Lung (tissue), 12 donors: ENCODE measurements around the gene PTGES3. TPM values are rescaled to one million over a fixed set of nuclear protein-coding genes. Genes with fewer than 3 reads are reported as not detected.

Experiments used
- ATAC-seq: fragments of 200-7000 bp; cut with Tn5 transposase; one replicate; pipeline ENCODE4 v1.9.1; 2020; ENCODE audit warnings: moderate number of reproducible peaks; ENCODE audit not compliant: insufficient read depth, low FRiP score
- DNase-seq, 3 donors: peaks; one replicate each; pipeline ENCODE4 v3.0.0-alpha.2; 2013 to 2017
- H3K27ac ChIP-seq, 2 donors: one replicate each; pipeline ENCODE4 v1.5.1; 2013; ENCODE audit warnings: mild to moderate bottlenecking in 2 of 2, moderate library complexity in 2 of 2, control low read depth in 1 of 2, inconsistent platforms in 1 of 2, low read depth in 1 of 2, low read length in 1 of 2
- H3K27me3 ChIP-seq, 3 donors: one replicate each; pipeline ENCODE4 v1.5.1; 2013; ENCODE audit warnings: low read length in 2 of 3; ENCODE audit not compliant: control insufficient read depth in 3 of 3, insufficient read depth in 3 of 3
- H3K36me3 ChIP-seq, 4 donors: one replicate each; pipeline ENCODE4 v1.5.1; 2013; ENCODE audit warnings: low read length in 4 of 4, mild to moderate bottlenecking in 1 of 4, moderate library complexity in 1 of 4; ENCODE audit not compliant: control insufficient read depth in 4 of 4, insufficient read depth in 4 of 4
- H3K4me1 ChIP-seq, 5 donors: one replicate each; pipeline ENCODE4 v1.5.1; 2013; ENCODE audit warnings: low read length in 5 of 5, mild to moderate bottlenecking in 2 of 5, moderate library complexity in 1 of 5; ENCODE audit not compliant: control insufficient read depth in 5 of 5, insufficient read depth in 5 of 5
- H3K4me3 ChIP-seq: one replicate; pipeline ENCODE4 v1.5.1; 2013; ENCODE audit warnings: mild to moderate bottlenecking, control low read depth, moderate library complexity
- H3K9ac ChIP-seq, 2 donors: one replicate each; pipeline ENCODE4 v1.5.1; 2013; ENCODE audit warnings: low read length in 2 of 2, control low read depth in 1 of 2; ENCODE audit not compliant: insufficient read depth in 1 of 2
- H3K9me3 ChIP-seq, 4 donors: one replicate each; pipeline ENCODE4 v1.5.1; 2013; ENCODE audit warnings: low read length in 3 of 4, mild to moderate bottlenecking in 1 of 4, moderate library complexity in 1 of 4; ENCODE audit not compliant: control insufficient read depth in 4 of 4, insufficient read depth in 3 of 4
- CTCF ChIP-seq: IDR thresholded peaks from 2 replicates; pipeline ENCODE4 v1.5.1; 2012; ENCODE audit warnings: mild to moderate bottlenecking; ENCODE audit errors: control extremely low read depth, extremely low read depth
- WGBS, 2 donors: extraction: QIAGEN DNeasy Blood & Tissue Kit; methylation state at CpG; one replicate each; pipeline ENCODE4 v1.1.7; 2013; 5-methylcytosine and 5-hydroxymethylcytosine counted together
- polyA plus RNA-seq, 2 donors: library from polyadenylated mRNA; stranded (reverse); fragments of 200-250 nt; gene quantifications; one replicate each; pipeline ENCODE4 v1.2.1, GENCODE V29; 2013
- total RNA-seq, 2 donors: library from RNA; depleted of rRNA in 1 of 2; stranded (reverse); fragments of >200 nt in 1 of 2; gene quantifications; one replicate each; pipeline ENCODE4 v1.2.1, GENCODE V29; 2014 to 2021
- donor health status: control.
- donor health status: control.
- donor health status: Bipolar disorder and iron deficiency.
- donor health status: healthy.
- donor health status: DM: yes; HTN: yes; CAD: no.

Gene PTGES3
- total and polyA plus RNA-seq, 4 donors: 88.6 to 180 (median 152) TPM

GRCh38 chr12:56723889-56724700 lies 36.0 kb upstream of the PTGES3 start:
- WGBS, 2 donors: 2 to 3% methylated on average over 14 of the region's 14 CpGs
- Histone ChIP-seq H3K4me1 (peaks cover 15 to 43% (median 31%) of the 10 kb centered on the region in 5 donors), H3K27ac (peak overlapping the region; percentile 88 to 90), H3K9ac (peak overlapping the region; percentile 95 to 99), H3K36me3 (peaks cover 10 to 30% (median 25%) of the 10 kb centered on the region in 4 donors), H3K4me3 (peak overlapping the region; percentile 92), H3K9me3 (no peaks in the 10 kb centered on the region), H3K27me3 (no peaks in the 10 kb centered on the region)
- no peak for TF ChIP-seq CTCF
- DNase-seq (peak in 2 of 3 donors; percentile 46 to 74), ATAC-seq (no peak)

GRCh38 chr12:56723352-56723751 lies 35.3 kb upstream of the PTGES3 start:
- Histone ChIP-seq H3K36me3 (peaks cover 15 to 35% (median 29%) of the 10 kb centered on the region in 4 donors), H3K4me1 (peaks cover 22 to 49% (median 35%) of the 10 kb centered on the region in 5 donors), H3K27me3 (no peaks in the 10 kb centered on the region), H3K9ac (peak overlapping the region; percentile 95 to 99), H3K4me3 (no peak overlapping the region), H3K9me3 (no peaks in the 10 kb centered on the region), H3K27ac (no peak overlapping the region)
- ATAC-seq (no peak), DNase-seq (no peak)
- no peak for TF ChIP-seq CTCF
- 46 to 51% methylated on average over 3 of the region's 3 CpGs for WGBS, 2 donors

GRCh38 chr12:56722832-56723231 lies 34.7 kb upstream of the PTGES3 start:
- no peaks in the 10 kb centered on the region for H3K9me3 ChIP-seq
- H3K4me3 ChIP-seq: no peak overlapping the region
- ATAC-seq (no peak), DNase-seq (no peak)
- WGBS, 2 donors: 43 to 82% methylated on average over 4 of the region's 4 CpGs
- H3K27me3 ChIP-seq: no peaks in the 10 kb centered on the region
- peaks cover 24 to 49% (median 35%) of the 10 kb centered on the region in 5 donors for H3K4me1 ChIP-seq
- TF ChIP-seq CTCF: no peak
- H3K9ac ChIP-seq: no peak overlapping the region
- no peak overlapping the region for H3K27ac ChIP-seq
- H3K36me3 ChIP-seq: peaks cover 15 to 35% (median 29%) of the 10 kb centered on the region in 4 donors
